HG03039 (cell line): ENCODE measurements around the gene FAM81B.

Experiments used
- ATAC-seq: cut with Tn5 transposase; IDR thresholded peaks from one replicate; pipeline ENCODE4 v1.9.1; 2021; ENCODE audit warnings: mild to moderate bottlenecking, moderate library complexity; ENCODE audit not compliant: unreplicated experiment

Gene FAM81B

GRCh38 chr5:95401626-95402025 is 10.5 kb downstream of the FAM81B start:
- no peak for ATAC-seq

- no peak for ATAC-seq
These were observed 12.8 kb downstream of the FAM81B start for GRCh38 chr5:95403996-95404395.

- ATAC-seq: no peak
These were observed 15.4 kb downstream of the FAM81B start for GRCh38 chr5:95406426-95407090.

- no peak for ATAC-seq
These were observed 19.1 kb downstream of the FAM81B start for GRCh38 chr5:95410279-95410678.

GRCh38 chr5:95411474-95411873 is 20.3 kb downstream of the FAM81B start:
- ATAC-seq: no peak

GRCh38 chr5:95414451-95414850 is 23.3 kb downstream of the FAM81B start:
- ATAC-seq: no peak

- no peak for ATAC-seq
These were observed 26.8 kb downstream of the FAM81B start for GRCh38 chr5:95417971-95418370.

GRCh38 chr5:95422838-95423237 is 31.7 kb downstream of the FAM81B start:
- ATAC-seq: no peak

- no peak for ATAC-seq
These were observed 32.9 kb downstream of the FAM81B start for GRCh38 chr5:95424016-95424415.

- no peak for ATAC-seq
These were observed 33.4 kb downstream of the FAM81B start for GRCh38 chr5:95424526-95424925.

- ATAC-seq: no peak
These were observed 35.1 kb downstream of the FAM81B start for GRCh38 chr5:95426227-95426626.

- no peak for ATAC-seq
These were observed 41.6 kb downstream of the FAM81B start for GRCh38 chr5:95432779-95433178.

- ATAC-seq: no peak
These were observed 48.8 kb downstream of the FAM81B start for GRCh38 chr5:95439801-95440493.

- ATAC-seq: no peak
These were observed 49.7 kb downstream of the FAM81B start for GRCh38 chr5:95440825-95441224.

- no peak for ATAC-seq
These were observed 50.5 kb downstream of the FAM81B start for GRCh38 chr5:95441636-95442035.

GRCh38 chr5:95445442-95445841 is 54.3 kb downstream of the FAM81B start:
- no peak for ATAC-seq

- ATAC-seq: no peak
These were observed 54.8 kb downstream of the FAM81B start for GRCh38 chr5:95445995-95446394.

- ATAC-seq: no peak
These were observed 55.5 kb downstream of the FAM81B start for GRCh38 chr5:95446560-95447221.

GRCh38 chr5:95447961-95448360 is 56.8 kb downstream of the FAM81B start:
- no peak for ATAC-seq

GRCh38 chr5:95448789-95449188 is 57.6 kb downstream of the FAM81B start:
- ATAC-seq: no peak

- no peak for ATAC-seq
These were observed 58.3 kb downstream of the FAM81B start for GRCh38 chr5:95449460-95449859.

- no peak for ATAC-seq
These were observed 63.4 kb downstream of the FAM81B start for GRCh38 chr5:95454536-95454935.
